ENCODE results near the gene TLR2.
A peak's percentile ranks its signal among the peaks of the same experiment; 100 is the strongest.

Gene TLR2

DNA sequence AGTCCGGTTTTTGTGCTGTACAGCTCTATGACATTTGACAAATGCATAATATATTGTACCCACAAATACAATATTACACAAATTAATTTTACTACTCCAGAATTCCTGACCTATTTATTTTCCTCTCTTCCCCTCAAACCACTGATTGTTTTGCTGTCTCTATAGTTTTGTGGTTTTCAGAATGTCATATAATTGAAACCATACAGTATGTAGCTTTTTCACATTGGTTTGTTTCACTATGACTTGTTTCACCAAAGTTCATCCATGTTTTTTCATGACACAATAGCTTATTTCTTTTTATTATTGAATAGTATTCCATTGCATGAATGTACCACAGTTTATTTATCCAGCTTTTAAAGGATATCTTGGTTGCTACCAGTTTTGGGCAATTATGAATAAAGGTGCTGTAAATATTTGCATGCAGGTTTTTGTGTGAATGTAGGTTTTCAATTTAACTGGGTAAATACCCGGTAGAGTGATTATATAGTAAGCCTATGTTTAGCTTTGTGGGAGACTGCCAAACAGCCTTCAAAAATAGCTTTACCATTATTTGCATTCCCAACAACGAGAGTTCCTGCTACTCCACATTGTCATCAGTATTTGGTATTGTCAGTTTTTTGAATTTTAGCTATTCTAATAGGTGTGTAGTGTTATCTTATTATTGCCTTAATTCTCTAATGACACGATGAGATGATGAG, 49.8 kb downstream of the TLR2 start:
- DNase-seq (ENCODE audit: low read depth): no peak

DNA sequence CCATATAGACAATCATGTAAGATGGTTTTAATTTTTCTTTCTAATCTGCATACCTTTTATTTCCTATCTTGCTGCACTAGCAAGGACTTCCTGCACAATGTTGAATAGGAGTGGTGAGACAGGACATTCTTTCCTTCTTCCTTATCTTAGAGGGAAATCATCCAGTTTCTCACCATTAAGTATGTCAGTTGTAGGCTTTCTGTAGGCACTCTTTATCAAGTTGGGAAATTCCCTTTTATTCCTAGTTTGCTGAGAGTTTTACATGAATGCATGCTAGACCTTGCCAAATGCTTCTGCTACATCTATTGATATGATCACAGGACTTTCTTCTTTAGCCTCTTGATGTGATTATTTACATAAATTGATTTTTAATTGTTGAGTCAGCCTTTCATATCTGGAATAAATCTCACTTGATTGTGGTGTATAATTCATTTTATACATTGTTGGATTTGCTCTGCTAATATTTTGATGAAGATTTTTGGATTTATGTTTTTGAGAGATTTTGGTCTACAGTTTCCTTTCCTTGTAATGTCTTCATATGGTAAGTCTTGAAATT, 51.9 kb downstream of the TLR2 start:
- DNase-seq (ENCODE audit: low read depth): no peak

DNA sequence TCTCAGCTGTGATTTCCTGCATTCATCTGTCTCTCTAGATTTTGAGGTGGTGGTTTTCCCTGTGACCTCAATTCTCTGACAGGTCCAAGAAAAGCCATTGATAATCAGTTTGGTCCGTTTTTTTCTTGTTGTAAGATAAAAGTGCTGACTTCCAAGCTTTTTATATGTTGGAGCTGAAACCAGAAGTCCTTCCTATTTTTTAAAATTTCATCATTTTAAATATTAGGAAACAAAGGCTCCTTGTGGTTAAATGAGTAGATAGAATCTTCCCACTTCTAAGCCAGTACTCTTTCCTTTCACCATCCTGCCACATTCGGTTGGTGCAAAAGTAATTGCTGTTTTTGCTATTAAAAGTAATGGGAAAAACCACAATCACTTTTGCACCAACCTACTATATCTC, 57.5 kb downstream of the TLR2 start:
- no peak for DNase-seq (ENCODE audit: low read depth)

DNA sequence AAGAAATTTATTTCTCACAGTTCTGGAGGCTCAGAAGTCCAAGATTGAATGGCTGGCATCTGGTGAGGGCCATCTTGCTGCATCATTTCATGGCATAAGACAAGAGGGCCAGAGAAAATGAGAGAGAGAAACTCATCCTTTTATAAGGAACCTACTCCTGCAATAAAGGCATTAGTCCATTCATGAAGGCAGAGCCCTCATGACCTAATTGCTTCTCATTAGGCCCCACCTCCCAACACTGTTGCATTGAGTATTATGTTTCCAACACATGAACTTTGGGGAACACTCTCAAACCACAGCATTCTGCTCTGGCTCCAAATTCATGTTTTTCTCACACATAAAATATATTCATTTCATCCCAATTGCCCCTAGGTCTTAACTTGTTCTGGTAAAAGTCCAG, 61.6 kb downstream of the TLR2 start:
- no peak for DNase-seq (ENCODE audit: low read depth)

- DNase-seq (ENCODE audit: low read depth): no peak
Measured at GRCh38 chr4:153747406-153747955, 63.4 kb downstream of the TLR2 start.

GRCh38 chr4:153748378-153748777, 64.3 kb downstream of the TLR2 start:
- no peak for DNase-seq (ENCODE audit: low read depth)

GRCh38 chr4:153750197-153750817, 66.2 kb downstream of the TLR2 start:
- DNase-seq (ENCODE audit: low read depth): peak; percentile 52

DNA sequence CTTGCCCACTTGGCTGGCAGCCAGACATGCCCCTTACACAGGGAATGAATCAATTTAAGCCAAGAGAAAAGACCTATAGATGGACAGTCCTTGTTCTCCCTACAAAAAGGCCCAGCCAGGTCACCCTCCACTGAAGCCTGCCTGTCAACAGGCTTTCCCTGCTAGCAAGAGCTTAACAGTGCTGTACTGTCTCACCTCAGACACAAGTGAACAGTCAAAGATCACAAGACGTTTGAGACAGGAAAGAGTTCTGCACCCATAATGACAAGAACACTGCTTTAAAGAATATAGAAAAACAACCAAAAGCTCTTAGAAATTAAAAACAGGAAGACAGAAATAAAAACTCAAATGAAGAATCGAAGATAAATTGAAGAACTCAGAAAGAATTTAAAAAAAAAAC, 71.1 kb downstream of the TLR2 start:
- no peak for DNase-seq (ENCODE audit: low read depth)

All from stimulated activated CD4-positive, alpha-beta T cell treated with anti-CD3 and anti-CD28 coated beads, Interleukin-2, amount 100 ng/mL, for 4 hours (primary cell).